HUES48 (cell line): Measurements from ENCODE around the gene PCDHB8.
"Not testable (repeated sequence)": the region's sequence is repeated elsewhere in the genome, so short reads cannot be mapped to it uniquely, and the experiment has no call there.

ENCODE experiments used
- H3K27ac ChIP-seq: one replicate; pipeline ENCODE4 v1.7.0; 2013; ENCODE audit warnings: low read depth, low read length, inconsistent platforms
- H3K27me3 ChIP-seq: 2 replicates; pipeline ENCODE4 v1.6.1; 2013; ENCODE audit warnings: mild to moderate bottlenecking, low read length; ENCODE audit not compliant: control insufficient read depth, insufficient read depth
- H3K36me3 ChIP-seq: 2 replicates; pipeline ENCODE4 v1.6.1; 2013; ENCODE audit warnings: low read length; ENCODE audit not compliant: control insufficient read depth, insufficient read depth
- H3K4me1 ChIP-seq: 2 replicates; pipeline ENCODE4 v1.6.1; 2013; ENCODE audit warnings: mild to moderate bottlenecking, low read length; ENCODE audit not compliant: control insufficient read depth, insufficient read depth
- H3K4me3 ChIP-seq: 2 replicates; pipeline ENCODE4 v1.5.1; 2013; ENCODE audit warnings: mild to moderate bottlenecking, low read depth, low read length
- H3K9ac ChIP-seq: 2 replicates; pipeline ENCODE4 v1.6.1; 2013; ENCODE audit warnings: mild to moderate bottlenecking, low read depth, low read length, moderate library complexity
- H3K9me3 ChIP-seq: 2 replicates; pipeline ENCODE4 v1.6.1; 2013; ENCODE audit warnings: low read length; ENCODE audit not compliant: control insufficient read depth, insufficient read depth

Gene PCDHB8

DNA sequence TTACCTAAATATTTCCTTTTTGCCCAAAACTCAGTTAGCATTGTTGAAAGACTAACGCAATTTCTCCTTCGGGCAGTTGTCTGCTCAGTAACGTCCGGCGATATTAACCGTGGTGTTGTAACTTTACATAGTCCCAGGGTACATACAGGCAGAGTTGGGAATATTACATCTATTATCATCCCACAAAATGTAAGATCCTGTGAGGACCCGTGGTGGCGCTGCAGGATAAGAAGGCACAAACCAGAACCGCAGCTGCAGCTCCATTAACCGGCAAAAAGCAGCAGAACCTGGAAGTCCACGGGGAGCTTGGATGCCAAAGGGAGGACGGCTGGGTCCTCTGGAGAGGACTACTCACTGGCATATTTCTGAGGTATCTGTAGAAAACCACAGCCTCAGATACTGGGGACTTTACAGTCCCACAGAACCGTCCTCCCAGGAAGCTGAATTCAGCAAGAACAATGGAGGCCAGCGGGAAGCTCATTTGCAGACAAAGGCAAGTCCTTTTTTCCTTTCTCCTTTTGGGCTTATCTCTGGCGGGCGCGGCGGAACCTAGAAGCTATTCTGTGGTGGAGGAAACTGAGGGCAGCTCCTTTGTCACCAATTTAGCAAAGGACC, at the start of gene PCDHB8:
TSS of gene PCDHB8 (plus strand) at position 214 of the 615 bp plus-strand sequence. CDS start at position 459, 245 bp downstream.
- H3K9me3 ChIP-seq = peaks cover 14% of the 10 kb centered on the region
- H3K36me3 ChIP-seq, H3K27me3 ChIP-seq, H3K9ac ChIP-seq, H3K4me3 ChIP-seq, H3K27ac ChIP-seq, H3K4me1 ChIP-seq: not testable (repeated sequence)

DNA sequence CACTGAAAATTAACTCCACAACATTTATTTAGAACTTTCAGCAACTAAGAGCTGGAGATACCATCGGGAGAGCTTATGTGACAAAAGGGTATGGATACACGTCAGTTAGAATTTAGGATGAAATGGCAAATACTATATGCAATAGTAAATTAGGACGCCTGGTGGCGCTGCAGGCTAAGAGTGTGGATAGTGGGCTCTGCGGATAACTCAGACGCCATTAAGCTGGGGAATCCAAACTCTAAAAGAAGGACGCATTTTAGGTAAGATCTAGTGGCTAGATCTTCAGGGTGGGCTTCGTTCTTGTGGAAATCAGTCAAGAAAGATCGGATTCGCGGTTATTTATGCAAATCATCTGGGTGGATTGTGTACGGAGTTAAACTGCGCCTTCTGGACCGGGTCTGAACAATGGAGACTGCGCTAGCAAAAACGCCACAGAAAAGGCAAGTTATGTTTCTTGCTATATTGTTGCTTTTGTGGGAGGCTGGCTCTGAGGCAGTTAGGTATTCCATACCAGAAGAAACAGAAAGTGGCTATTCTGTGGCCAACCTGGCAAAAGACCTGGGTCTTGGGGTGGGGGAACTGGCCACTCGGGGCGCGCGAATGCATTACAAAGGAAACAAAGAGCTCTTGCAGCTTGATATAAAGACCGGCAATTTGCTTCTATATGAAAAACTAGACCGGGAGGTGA, 42.4 kb upstream of the PCDHB8 start, which contains the start of gene PCDHB5:
TSS of gene PCDHB5 (plus strand) at position 177 of the 688 bp plus-strand sequence. CDS start at position 406, 229 bp downstream.
- H3K36me3 ChIP-seq = no peaks in the 10 kb centered on the region
- H3K27me3 ChIP-seq = no peaks in the 10 kb centered on the region
- peak within 1 kb of the TSS; percentile 65 for H3K4me3 ChIP-seq
- no peak within 1 kb of the TSS for H3K27ac ChIP-seq
- H3K4me1 ChIP-seq = no peaks in the 10 kb centered on the region
- peaks cover 20% of the 10 kb centered on the region for H3K9me3 ChIP-seq
- H3K9ac ChIP-seq = peak within 1 kb of the TSS; percentile 80

DNA sequence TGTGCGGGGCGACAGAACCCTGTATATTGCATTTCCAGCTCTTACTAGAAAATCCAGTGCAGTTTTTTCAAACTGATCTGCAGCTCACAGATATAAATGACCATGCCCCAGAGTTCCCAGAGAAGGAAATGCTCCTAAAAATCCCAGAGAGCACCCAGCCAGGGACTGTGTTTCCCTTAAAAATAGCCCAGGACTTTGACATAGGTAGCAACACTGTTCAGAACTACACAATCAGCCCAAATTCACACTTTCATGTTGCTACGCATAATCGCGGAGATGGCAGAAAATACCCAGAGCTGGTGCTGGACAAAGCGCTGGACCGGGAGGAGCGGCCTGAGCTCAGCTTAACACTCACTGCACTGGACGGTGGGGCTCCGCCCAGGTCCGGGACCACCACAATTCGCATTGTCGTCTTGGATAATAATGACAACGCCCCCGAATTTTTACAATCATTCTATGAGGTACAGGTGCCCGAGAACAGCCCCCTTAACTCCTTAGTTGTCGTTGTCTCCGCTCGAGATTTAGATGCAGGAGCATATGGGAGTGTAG, 41.8 kb upstream of the PCDHB8 start:
- H3K36me3 ChIP-seq = no peaks in the 10 kb centered on the region
- peak overlapping the region; percentile 65 for H3K4me3 ChIP-seq
- H3K9me3 ChIP-seq = peaks cover 20% of the 10 kb centered on the region
- H3K4me1 ChIP-seq = no peaks in the 10 kb centered on the region
- H3K9ac ChIP-seq = peak overlapping the region; percentile 80; the same call in 1 of the 2 replicates
- H3K27ac ChIP-seq = no peak overlapping the region
- no peaks in the 10 kb centered on the region for H3K27me3 ChIP-seq

DNA sequence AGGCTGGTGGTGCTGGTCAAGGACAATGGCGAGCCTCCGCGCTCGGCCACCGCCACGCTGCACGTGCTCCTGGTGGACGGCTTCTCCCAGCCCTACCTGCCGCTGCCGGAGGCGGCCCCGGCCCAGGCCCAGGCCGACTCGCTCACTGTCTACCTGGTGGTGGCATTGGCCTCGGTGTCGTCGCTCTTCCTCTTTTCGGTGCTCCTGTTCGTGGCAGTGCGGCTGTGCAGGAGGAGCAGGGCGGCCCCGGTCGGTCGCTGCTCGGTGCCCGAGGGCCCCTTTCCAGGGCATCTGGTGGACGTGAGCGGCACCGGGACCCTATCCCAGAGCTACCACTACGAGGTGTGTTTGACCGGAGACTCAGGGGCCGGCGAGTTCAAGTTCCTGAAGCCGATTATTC, 40.2 kb upstream of the PCDHB8 start:
- not testable (repeated sequence) for H3K4me3 ChIP-seq, H3K27me3 ChIP-seq, H3K4me1 ChIP-seq, H3K27ac ChIP-seq, H3K9ac ChIP-seq, H3K36me3 ChIP-seq
- H3K9me3 ChIP-seq = peaks cover 20% of the 10 kb centered on the region

DNA sequence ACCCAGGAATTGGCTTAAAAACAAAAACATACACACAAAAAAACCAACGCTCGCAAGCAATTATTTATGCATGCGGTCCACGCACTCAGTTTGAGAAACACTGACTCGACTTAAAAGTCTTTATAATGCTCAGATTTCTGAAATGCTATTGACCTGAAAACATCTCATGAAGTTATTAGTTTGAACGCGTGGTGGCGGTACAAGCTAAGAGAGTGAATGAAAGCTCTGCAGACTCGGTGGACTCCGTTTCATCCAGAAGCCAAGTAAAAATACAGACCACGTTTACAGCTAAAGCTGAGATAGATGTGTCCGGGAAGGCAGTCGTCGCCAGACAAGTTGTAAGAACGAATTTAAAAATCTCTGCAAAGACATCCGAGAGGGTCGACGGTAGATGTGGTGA, 27.8 kb upstream of the PCDHB8 start, which contains the start of gene PCDHB6:
TSS of gene PCDHB6 (plus strand) at position 246 of the 400 bp plus-strand sequence. CDS start 201 bp downstream, outside the sequence.
- H3K4me1 ChIP-seq = no peaks in the 10 kb centered on the region
- no peaks in the 10 kb centered on the region for H3K36me3 ChIP-seq
- no peak within 1 kb of the TSS for H3K9ac ChIP-seq
- no peaks in the 10 kb centered on the region for H3K27me3 ChIP-seq
- no peak within 1 kb of the TSS for H3K4me3 ChIP-seq
- H3K27ac ChIP-seq = no peak within 1 kb of the TSS
- H3K9me3 ChIP-seq = peaks cover 9% of the 10 kb centered on the region; the same call in 1 of the 2 replicates

DNA sequence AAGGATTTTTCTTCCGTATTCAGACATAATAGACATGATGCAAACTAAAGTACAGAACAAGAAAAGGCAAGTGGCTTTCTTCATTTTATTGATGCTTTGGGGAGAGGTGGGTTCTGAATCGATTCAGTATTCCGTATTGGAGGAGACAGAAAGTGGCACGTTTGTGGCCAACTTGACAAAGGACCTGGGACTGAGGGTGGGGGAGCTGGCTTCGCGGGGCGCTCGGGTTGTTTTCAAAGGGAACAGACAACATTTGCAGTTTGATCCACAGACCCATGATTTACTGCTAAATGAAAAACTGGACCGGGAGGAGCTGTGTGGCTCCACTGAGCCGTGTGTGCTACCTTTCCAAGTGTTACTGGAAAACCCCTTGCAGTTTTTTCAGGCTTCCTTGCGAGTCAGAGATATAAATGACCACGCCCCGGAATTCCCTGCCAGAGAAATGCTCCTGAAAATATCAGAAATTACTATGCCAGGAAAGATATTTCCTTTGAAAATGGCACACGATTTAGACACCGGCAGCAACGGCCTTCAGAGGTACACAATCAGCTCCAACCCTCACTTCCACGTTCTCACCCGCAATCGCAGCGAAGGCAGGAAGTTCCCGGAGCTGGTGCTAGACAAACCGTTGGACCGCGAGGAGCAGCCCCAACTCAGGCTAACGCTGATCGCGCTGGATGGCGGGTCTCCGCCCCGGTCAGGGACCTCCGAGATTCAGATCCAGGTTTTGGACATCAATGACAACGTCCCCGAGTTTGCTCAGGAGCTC, 27.2 kb upstream of the PCDHB8 start:
- H3K36me3 ChIP-seq = no peaks in the 10 kb centered on the region
- no peak overlapping the region for H3K9ac ChIP-seq
- H3K4me3 ChIP-seq = no peak overlapping the region
- H3K9me3 ChIP-seq = peaks cover 9% of the 10 kb centered on the region; the same call in 1 of the 2 replicates
- no peaks in the 10 kb centered on the region for H3K27me3 ChIP-seq
- H3K27ac ChIP-seq = no peak overlapping the region
- H3K4me1 ChIP-seq = no peaks in the 10 kb centered on the region

DNA sequence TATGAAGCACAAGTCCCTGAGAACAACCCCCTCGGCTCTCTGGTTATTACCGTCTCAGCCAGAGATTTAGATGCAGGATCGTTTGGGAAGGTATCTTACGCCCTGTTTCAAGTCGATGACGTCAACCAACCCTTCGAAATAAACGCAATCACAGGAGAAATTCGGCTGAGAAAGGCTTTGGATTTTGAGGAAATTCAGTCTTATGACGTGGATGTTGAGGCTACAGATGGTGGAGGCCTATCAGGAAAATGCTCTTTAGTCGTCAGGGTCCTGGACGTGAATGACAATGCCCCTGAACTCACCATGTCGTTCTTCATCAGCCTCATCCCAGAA, 26.6 kb upstream of the PCDHB8 start:
- Histone ChIP-seq H3K27ac (no peak overlapping the region), H3K4me3 (no peak overlapping the region), H3K9ac (no peak overlapping the region), H3K27me3 (no peaks in the 10 kb centered on the region), H3K36me3 (no peaks in the 10 kb centered on the region), H3K4me1 (no peaks in the 10 kb centered on the region), H3K9me3 (peaks cover 9% of the 10 kb centered on the region; the same call in 1 of the 2 replicates)

DNA sequence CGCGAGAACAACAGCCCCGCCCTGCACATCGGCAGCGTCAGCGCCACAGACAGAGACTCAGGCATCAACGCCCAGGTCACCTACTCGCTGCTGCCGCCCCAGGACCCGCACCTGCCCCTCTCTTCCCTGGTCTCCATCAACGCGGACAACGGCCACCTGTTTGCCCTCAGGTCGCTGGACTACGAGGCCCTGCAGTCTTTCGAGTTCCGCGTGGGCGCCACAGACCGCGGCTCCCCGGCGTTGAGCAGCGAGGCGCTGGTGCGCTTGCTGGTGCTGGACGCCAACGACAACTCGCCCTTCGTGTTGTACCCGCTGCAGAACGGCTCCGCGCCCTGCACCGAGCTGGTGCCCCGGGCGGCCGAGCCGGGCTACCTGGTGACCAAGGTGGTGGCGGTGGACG, 26.0 kb upstream of the PCDHB8 start:
- H3K36me3 ChIP-seq, H3K4me1 ChIP-seq, H3K4me3 ChIP-seq, H3K9me3 ChIP-seq, H3K27ac ChIP-seq, H3K9ac ChIP-seq, H3K27me3 ChIP-seq: not testable (repeated sequence)

DNA sequence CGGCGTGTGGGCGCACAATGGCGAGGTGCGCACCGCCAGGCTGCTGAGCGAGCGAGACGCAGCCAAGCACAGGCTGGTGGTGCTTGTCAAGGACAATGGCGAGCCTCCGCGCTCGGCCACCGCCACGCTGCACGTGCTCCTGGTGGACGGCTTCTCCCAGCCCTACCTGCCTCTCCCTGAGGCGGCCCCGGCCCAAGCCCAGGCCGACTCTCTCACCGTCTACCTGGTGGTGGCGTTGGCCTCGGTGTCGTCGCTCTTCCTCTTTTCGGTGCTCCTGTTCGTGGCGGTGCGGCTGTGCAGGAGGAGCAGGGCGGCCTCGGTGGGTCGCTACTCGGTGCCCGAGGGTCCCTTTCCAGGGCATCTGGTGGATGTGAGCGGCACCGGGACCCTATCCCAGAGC, 25.5 kb upstream of the PCDHB8 start:
- not testable (repeated sequence) for H3K4me3 ChIP-seq, H3K9ac ChIP-seq, H3K27me3 ChIP-seq, H3K9me3 ChIP-seq, H3K4me1 ChIP-seq, H3K36me3 ChIP-seq, H3K27ac ChIP-seq

DNA sequence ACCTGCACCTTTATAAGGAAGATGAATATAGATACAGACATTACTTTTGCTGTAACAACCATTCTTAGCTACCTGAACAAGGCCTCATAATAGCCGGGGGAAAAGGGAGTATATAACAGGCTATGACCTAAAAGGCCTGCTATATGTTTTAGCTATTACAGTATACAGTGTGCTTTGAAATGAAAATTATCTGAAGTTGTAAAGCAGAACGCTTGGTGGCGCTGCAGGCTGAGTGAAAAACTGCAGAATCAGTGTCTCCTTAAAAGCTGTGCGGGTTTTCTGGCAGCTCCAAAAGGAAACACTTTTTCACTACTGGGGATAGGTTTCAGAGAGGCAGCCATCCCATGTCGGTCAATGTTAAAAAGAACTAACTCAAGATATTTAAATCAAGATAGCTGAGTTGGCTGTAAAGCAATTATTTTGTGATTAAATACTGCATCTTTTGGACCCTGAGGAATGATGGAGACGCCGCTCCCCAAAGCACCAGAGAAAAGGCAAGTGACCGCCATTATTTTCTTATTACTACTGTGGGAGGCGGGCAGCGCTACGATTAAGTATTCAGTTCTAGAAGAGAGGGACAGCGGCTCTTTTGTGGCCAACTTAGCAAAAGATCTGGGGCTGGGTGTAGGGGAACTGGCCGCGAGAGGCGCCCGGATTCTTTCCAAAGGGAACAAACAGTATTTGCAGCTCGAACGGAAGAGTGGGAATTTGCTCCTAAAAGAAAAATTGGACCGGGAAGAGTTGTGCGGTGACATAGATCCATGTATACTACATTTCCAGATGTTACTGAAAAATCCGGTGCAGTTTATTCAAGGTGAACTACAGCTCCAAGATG, 21.8 kb upstream of the PCDHB8 start:
- Histone ChIP-seq H3K27me3 (no peaks in the 10 kb centered on the region), H3K4me1 (no peaks in the 10 kb centered on the region), H3K27ac (no peak overlapping the region), H3K9me3 (peaks cover 2% of the 10 kb centered on the region; the same call in 1 of the 2 replicates), H3K9ac (no peak overlapping the region), H3K36me3 (no peaks in the 10 kb centered on the region), H3K4me3 (no peak overlapping the region)
